GM04503 (cell line): Measurements from ENCODE around the gene TSPEAR.
"Not testable (repeated sequence)": the region's sequence is repeated elsewhere in the genome, so short reads cannot be mapped to it uniquely, and the experiment has no call there.

Experiments used
- DNase-seq: peaks from one replicate; pipeline ENCODE4 v3.0.0-alpha.2; 2012; ENCODE audit warnings: low read depth

The TSPEAR gene

GRCh38 chr21:44627181-44627822, 84.1 kb downstream of the TSPEAR start:
- DNase-seq, result not testable (repeated sequence)

- DNase-seq, result no peak
Measured at GRCh38 chr21:44626673-44627143, 84.7 kb downstream of the TSPEAR start, which contains the start of gene KRTAP10-9. Gene KRTAP10-9 (plus strand): TSS chr21:44627093. CDS start chr21:44627172, 79 bp downstream.

GRCh38 chr21:44626262-44626661, 85.1 kb downstream of the TSPEAR start:
- DNase-seq, result no peak

GRCh38 chr21:44625756-44626155, 85.6 kb downstream of the TSPEAR start:
- no peak for DNase-seq

- no peak for DNase-seq
Measured at GRCh38 chr21:44623575-44623974, 87.8 kb downstream of the TSPEAR start.

- no peak for DNase-seq
Measured at GRCh38 chr21:44619886-44620285, 91.5 kb downstream of the TSPEAR start.

- no peak for DNase-seq
Measured at GRCh38 chr21:44618909-44619308, 92.5 kb downstream of the TSPEAR start.

- DNase-seq, result no peak
Measured at GRCh38 chr21:44618504-44618903, 92.9 kb downstream of the TSPEAR start.

- no peak for DNase-seq
Measured at GRCh38 chr21:44617071-44617501, 94.3 kb downstream of the TSPEAR start.

GRCh38 chr21:44616591-44616926, 94.8 kb downstream of the TSPEAR start:
- DNase-seq, result no peak

- DNase-seq, result no peak
Measured at GRCh38 chr21:44615911-44616590, 95.3 kb downstream of the TSPEAR start.

GRCh38 chr21:44615466-44615865, 95.9 kb downstream of the TSPEAR start:
- DNase-seq, result no peak

GRCh38 chr21:44614961-44615391, 96.4 kb downstream of the TSPEAR start:
- DNase-seq, result no peak

GRCh38 chr21:44614161-44614631, 97.2 kb downstream of the TSPEAR start:
- DNase-seq, result no peak

GRCh38 chr21:44613386-44614155, 97.8 kb downstream of the TSPEAR start:
- no peak for DNase-seq

GRCh38 chr21:44612669-44613229, 98.6 kb downstream of the TSPEAR start:
- no peak for DNase-seq

- DNase-seq, result no peak
Measured at GRCh38 chr21:44612029-44612486, 99.3 kb downstream of the TSPEAR start, which contains the start of gene KRTAP10-8. Gene KRTAP10-8 (plus strand): TSS chr21:44612079. CDS start chr21:44612101, 22 bp downstream.

- no peak for DNase-seq
Measured at GRCh38 chr21:44611551-44611950, 99.8 kb downstream of the TSPEAR start.

- not testable (repeated sequence) for DNase-seq
Measured at GRCh38 chr21:44610157-44610843, 101.1 kb downstream of the TSPEAR start.

- no peak for DNase-seq
Measured at GRCh38 chr21:44609193-44609592, 102.2 kb downstream of the TSPEAR start.

- DNase-seq, result no peak
Measured at GRCh38 chr21:44606495-44606894, 104.9 kb downstream of the TSPEAR start.
